ENCODE measurements around the gene RAB42.
"Not testable (repeated sequence)": the region's sequence is repeated elsewhere in the genome, so short reads cannot be mapped to it uniquely, and the experiment has no call there.

Gene RAB42

DNA sequence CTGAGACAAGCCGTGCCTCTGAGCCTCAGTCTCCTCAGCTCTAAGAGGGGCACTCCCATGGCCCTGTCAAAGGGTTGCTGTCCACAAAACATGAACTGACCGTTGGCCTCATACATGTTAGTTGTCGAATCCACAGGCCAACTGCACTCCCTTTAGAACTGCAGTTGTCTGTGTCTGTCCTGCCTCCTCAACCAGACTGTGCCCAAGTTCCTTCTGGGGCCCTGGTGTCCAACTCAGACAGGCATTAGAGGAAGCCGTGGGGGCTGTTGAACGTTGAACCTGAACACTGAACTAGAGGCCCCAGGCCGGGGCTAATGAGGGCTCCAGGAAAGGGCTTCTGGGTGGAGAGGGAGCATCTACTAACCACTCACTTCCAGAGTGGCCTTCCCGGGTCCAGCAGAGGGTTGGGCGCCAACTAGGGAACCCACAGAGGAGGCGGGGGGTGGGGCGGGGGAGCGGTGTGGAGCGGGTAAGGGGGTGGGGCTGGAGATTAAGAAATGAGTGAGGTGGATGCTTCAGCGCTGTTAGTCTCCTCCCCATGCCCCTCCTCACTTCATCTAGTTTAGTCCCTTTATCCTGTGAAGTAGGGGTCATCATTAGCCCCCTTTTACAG is at the start of gene RAB42:
Gene RAB42 (plus strand): TSS at position 558 of the 613 bp plus-strand sequence. CDS start 247 bp downstream, outside the sequence.
- DNase-seq = peak; percentile 34

DNA sequence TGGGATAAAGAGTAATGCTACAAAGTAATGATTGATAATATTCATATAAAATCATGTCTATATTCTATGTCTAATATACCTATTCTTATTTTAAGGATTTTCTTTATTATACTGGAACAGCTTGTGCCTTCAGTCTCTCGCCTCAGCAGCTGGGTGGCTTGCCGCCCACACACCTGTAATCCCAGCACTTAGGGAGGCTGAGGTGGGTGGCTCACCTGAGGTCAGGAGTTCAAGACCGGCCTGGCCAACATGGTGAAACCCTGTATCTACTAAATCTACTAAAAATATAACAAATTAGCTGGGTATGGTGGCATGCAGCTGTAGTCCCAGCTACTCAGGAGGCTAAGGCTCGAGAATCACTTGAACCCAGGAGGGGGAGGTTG is 46.8 kb upstream of the RAB42 start:
- DNase-seq = no peak

DNA sequence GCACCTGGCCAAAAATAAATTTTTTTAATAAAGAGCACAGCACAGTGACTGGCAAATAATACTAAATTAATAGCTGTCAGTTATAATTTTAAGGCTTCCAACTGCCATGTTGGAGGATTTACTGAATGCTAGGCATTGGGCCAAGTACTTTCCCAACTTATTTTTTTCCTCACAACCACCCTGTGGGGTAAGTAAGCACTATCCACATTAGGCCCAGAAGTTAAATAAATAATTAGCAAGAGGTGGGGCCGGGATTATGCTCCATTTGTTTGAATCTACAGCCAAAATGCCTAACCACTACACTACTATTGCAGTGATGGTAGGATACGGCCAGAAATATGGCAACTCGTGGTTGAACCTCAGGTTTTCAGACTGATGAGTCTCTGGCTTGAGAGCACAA is 43.7 kb upstream of the RAB42 start:
- no peak for DNase-seq

DNA sequence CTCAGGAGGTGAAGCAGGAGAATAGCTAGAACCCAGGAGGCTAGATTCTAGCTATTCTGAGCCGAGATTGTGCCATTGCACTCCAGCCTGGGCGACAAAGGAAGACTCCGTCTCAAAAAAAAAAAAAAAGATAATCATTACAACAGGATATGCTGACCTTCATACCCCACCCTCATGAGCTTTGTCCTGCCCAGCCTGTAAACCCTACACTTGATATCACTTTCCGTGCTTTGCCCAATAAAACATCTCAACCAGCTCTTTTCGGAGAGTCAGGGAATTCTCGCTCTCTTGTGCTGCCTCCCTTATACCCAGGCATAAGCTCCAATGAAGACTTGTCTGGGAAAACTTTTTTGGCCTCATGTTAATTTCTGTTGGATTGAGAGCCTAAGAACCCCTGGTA is 40.7 kb upstream of the RAB42 start:
- DNase-seq = no peak

DNA sequence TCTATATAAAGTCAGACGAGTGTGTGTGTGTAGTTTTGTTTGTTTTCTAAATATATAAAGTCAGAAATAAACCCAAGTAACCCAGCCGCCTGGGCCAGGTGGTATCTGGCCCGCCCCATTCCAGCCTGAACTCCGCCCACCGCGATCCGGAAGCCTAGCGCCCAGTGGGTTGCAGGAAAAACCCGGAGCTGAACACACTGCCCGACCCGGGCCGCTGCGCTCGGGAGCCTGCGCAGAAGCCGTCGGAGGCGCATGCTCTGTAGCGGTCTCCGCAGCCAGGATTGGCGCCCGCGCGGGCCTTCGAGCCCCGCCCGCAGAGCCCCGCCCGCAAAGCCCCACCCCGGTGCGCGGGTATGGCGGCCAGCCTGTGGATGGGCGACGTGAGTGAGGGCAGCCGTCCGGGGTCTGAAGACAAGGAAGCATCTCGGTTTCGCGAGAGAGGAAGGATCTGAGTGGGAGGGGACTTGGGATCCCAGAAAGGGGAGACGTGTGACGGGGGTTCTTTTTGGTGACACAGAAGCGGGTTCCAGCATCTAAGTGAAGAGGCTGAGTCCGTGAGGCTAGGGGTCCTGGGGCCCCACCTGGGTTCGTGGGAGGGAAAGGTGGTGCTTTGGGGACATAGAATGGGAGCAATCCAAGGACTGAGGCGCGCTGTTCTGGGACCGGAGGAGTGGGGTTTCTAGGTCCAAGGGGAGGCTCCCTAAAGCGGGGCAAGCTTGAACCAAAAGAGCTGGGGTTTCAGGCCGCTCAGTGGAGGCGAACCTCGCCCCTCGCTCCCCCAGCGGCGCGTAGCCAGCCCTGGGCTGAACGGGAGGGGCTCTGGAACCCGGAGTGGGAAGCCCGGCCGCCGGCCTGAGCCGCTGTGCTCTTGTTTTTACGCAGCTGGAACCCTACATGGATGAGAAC is 39.1 kb upstream of the RAB42 start, which contains the start of gene TRNAU1AP:
Gene TRNAU1AP (plus strand): TSS at position 328 of the 906 bp plus-strand sequence. CDS start 26 bp downstream, at position 354.
- peak; percentile 98 for DNase-seq

- no peak for DNase-seq
These were observed 31.2 kb upstream of the RAB42 start for GRCh38 chr1:28560886-28561285.

- no peak for DNase-seq
These were observed 27.8 kb upstream of the RAB42 start for GRCh38 chr1:28564310-28564709.

DNA sequence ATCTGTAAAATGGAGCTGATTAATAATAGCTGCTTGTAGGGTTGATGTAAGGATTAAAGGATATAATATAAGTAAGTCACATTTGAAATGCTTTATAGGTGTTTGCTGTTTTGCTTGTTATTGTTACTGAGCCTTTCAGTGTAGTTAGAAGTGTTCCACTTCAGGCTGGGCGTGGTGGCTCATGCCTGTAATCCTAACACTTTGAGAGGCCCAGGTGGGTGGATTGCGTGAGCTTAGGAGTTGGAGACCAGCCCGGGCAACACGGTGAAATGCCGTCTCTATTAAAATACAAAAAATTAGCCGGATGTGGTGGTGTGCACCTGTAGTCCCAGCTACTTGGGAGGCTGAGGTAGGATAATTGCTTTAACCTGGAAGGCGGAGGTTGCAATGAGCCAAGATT is 27.0 kb upstream of the RAB42 start:
- DNase-seq = no peak

DNA sequence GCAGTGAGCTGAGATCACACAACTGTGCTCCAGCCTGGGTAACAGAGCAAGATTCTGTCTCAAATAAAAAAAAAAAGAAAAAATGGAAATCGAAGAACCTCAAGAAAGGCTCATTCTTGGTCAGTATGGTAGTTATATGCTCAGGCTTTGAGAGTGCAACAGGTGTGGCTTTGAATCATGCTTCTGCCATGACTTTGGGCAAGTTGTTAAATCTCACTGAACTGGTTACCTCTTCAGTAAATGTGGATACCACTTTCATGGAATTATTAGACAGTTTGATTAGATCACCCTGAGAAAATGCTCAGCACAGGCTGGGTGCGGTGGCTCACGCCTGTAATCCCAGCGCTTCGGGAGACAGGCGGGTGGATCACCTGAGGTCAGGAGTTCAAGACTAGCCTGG is 26.3 kb upstream of the RAB42 start:
- DNase-seq = no peak

GRCh38 chr1:28566931-28567330 is 25.1 kb upstream of the RAB42 start:
- no peak for DNase-seq

GRCh38 chr1:28571911-28572310 is 20.2 kb upstream of the RAB42 start:
- no peak for DNase-seq

DNA sequence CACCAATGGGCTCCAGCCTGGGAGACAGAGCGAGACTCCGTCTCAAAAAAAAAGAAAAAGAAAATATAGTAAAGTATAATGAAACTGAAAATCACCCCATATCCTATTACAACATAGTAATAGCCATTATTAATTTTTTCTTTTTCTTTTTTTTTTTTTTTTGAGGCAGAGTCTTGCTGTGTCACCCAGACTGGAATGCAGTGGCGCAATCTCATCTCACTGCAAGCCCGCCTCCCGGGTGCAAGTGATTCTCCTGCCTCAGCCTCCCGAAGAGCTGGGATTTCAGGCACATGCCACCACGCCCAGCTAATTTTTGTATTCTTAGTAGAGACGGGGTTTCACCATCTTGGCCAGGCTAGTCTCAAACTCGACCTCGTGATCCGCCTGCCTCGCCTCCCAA is 19.2 kb upstream of the RAB42 start:
- DNase-seq = not testable (repeated sequence)

- no peak for DNase-seq
These were observed 18.5 kb upstream of the RAB42 start for GRCh38 chr1:28573564-28573963.

DNA sequence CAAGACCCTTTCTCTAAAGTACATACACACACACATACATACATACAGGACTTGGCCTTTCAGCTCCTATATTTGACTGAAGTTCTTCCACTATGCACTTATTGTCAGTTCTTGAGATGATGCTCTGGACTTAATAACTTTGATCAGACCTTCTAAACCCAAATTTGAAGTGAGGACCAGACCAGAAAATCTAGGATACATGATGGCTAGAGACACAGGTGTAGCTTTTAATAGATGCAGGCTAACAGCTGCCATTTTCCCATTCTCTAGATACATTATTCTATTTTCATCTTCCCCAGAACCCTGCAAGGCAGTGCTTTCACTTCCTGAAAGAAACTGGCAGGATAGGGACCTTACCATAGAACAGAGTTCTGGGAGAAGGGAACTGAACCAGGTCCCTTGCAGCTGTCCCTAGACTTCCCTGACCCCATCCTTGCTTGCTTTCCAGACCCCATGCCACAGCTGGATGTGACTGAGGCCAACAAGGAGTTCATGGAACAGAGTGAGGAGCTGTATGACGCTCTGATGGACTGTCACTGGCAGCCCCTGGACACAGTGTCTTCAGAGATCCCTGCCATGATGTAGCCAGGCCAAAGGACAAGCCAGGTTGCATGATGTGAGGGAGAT is 14.9 kb upstream of the RAB42 start:
- DNase-seq = peak; percentile 69

DNA sequence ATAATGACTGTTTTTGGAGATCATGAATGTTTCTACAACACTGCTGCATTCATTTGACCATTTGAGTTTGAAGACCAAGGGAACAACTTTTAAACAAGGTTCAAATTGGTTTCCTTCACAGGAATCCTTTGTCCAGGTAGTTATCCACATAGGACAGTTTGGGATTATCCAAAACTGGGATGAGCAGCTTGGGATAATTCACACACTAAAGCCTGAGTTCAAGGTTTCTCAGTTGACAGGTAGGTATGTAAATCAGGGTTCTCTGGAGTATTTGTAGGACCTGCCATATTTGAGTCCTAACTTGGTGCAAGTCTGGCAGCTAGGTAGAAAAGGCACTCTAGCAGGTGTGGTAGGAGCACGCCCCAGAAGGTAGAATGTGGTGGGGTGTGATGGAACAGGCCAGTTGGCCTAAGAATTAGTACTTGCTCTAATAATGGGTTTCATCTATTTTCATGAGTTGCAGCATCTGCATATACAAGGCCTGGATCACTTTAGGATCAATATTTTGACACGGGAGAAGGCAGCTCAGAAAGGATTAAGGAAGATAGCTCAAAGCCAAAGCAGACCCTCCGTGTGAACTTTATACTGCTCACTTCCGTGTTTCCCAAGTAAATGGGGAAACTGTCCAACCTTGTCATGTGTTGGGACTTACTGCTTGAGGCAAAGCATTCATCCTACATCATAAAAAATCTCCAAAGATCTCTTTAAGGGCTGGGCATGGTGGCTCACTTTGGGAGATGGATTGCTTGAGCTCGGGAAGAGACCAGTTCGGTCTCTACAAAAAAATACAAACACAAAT is 14.1 kb upstream of the RAB42 start:
- DNase-seq = peak; percentile 62

DNA sequence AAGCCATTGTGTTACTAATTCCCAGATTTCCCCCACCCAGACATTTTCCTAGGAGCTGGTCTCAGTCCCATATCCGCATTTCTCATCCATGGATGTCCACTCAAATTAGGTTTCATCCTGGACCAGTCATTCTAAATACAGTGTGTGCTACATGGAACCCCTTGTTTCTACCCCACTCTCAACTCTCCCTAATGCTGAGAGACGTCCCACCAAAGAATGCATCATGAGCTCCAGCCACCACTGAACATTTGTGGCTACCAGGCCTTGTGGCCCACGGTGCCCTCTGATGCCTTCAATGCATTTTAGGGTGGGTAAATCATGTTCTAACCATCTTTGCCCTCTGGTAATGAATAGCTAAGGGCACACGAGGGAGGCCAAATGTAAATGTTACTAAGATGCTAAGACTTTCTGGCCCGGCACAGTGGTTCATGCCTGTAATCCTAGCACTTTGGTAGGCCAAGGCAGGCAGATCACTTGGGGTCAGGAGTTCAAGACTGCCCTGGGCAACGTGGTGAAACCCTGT is 13.3 kb upstream of the RAB42 start:
- peak; percentile 33 for DNase-seq

- no peak for DNase-seq
These were observed 12.7 kb upstream of the RAB42 start for GRCh38 chr1:28579401-28579800.

DNA sequence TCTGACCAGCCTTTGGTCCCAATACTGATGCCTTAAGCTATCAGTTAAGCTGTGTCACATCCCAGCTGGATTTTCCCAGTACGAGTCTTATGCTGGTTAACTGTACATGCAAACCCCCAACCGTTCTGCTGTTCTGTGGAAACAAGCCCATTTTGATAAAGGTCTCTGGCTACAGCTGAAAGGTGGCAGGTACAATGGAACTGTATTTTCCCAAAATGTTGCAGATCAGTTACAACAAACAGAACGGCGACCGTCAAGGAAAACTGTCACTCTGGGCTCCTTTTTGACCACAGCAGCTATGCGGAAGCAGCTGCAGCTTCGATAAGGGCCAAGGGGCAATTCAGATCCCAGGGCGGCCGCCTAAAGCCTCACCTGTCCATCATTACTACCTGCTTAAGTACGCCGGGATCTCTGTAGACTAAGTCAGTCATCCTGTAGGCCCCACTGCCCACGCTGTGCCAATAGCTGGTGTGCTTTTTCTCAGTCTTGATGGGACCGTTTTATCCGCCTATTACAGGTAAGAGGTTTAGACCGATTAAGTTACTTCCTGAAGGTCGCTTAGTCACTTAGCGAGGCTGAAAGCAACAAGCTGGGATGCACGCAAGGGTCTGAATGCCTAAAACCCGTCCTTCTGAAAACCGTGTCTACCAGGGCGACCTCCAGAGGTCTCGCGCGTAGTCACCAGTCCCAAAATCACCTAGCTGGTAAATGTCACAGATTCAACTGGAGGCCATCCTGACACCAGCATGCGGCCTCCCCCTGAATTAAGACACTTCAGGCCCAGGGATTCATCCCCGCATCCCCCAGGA is 11.1 kb upstream of the RAB42 start:
- peak; percentile 65 for DNase-seq

GRCh38 chr1:28581531-28582247 is 10.4 kb upstream of the RAB42 start:
- peak; percentile 95 for DNase-seq

DNA sequence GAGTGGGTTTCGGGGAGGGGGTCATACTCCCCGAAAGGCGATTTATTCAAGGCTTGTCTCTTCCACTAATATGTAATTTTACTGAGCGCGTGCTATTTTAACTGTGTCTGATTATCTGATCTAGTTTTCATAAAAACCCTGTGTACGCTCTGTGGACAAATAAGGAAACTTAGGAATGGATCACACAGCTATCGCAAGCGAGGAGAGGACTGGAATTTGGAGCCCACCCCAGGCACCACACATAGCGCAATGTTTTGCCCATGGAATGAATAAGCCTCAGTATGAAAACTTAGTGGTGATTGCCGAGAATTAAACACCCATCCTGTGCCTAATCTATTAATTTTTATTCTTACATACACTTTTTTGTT is 9.8 kb upstream of the RAB42 start:
- DNase-seq = no peak
